GM19351 (cell line): ENCODE data around the gene ARHGDIA.

ENCODE experiments used
- ATAC-seq: cut with Tn5 transposase; IDR thresholded peaks from one replicate; pipeline ENCODE4 v1.9.1; 2021; ENCODE audit warnings: mild to moderate bottlenecking, moderate library complexity; ENCODE audit not compliant: unreplicated experiment

ARHGDIA gene

GRCh38 chr17:81865733-81866439 is 5.3 kb downstream of the ARHGDIA start:
- ATAC-seq: no peak

DNA sequence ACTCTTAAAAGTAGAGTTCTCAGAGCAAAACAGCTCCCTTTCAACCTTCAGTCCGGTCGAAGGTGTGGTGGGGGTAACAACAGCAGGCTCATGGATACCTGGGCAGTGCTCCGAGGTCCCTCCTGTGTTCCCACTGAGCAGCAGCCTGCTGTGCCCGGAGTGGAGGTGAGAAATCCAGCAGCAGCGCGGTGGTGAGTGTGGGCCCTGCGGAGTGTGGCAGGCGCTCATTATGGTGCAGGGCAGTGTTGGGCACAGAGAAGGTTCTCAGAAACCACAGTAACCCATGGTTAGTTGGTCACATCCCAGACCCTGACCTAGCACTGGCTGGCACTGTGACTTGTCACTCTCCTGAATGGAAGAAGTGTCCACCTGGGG is 5.8 kb downstream of the ARHGDIA start:
- ATAC-seq: no peak

DNA sequence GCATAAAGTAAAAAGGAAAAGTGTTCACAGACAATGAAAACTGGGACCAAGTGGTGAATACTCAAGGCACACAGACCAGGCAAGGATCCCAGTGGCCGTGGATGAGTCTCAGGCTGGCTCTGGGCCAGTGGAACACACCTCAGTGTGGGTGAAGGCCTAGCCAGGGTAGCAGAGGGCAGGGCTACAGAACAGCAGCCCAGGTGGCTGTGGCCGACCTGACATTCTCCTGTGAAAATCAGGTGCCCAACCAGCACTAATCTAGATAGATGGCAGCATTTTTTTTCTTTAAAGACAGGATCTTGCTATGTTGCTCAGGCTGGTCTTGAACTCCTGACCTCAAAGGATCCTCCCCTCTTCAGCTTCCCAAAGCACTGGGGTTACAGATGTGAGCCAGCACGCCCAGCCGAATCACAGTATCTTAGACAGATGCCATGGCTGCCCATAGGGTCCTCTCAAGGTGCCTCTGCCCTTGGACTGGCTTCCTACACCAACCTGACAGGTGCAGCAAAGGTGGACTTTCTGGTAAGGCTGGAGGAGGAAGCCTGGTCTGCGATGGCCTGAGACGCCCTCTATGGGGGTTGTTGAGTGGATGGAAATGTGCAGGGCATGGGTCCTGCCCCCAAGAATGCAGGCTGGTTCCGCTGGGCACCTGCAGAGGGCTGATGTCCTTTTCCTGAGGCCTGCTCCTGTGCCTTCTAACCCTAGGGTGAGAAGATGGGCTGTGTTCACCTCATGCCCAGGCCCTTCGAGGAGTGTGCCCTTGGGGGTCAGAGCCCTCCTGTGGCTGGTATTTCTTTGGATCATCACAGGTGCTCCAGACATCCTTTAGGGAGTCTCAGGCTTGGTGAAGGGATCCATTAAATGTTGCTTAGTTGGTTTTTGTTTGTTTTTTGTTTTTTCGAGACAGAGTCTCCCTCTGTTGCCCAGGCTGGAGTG is 7.0 kb downstream of the ARHGDIA start:
- no peak for ATAC-seq

DNA sequence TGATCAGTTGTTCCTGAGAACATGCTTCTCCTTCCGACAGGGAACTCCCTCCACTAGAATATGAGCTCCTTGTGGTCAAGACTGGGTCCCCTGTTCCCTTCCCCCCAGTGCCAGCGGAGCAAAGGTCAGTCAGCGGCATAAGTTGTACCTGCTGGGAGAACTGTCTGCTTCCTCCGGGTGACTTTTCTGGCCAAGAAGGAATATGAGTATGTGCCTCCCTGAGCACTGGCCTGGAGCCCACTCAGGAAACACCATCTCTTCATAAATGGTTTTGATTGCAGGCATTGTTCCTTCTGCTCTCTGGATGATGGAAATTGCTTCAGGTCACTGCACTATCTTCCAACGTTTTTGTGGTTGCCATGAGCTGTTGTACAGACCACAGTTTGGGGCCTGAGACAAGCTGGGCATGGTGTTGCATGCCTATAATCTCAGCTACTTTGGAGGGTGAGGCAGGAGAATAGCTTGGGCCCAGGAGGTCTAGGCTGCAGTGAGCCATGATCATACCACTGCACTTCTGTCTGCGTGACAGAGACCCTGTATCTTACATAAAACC is 7.9 kb downstream of the ARHGDIA start:
- no peak for ATAC-seq

GRCh38 chr17:81860756-81861568 is 10.2 kb downstream of the ARHGDIA start:
- ATAC-seq: peak; percentile 84

- ATAC-seq: no peak
Observed at GRCh38 chr17:81859906-81860755, 11.0 kb downstream of the ARHGDIA start, which contains the start of gene P4HB. Gene P4HB, minus strand, starts transcription at chr17:81860535. Its CDS starts 64 bp downstream, at chr17:81860471.

DNA sequence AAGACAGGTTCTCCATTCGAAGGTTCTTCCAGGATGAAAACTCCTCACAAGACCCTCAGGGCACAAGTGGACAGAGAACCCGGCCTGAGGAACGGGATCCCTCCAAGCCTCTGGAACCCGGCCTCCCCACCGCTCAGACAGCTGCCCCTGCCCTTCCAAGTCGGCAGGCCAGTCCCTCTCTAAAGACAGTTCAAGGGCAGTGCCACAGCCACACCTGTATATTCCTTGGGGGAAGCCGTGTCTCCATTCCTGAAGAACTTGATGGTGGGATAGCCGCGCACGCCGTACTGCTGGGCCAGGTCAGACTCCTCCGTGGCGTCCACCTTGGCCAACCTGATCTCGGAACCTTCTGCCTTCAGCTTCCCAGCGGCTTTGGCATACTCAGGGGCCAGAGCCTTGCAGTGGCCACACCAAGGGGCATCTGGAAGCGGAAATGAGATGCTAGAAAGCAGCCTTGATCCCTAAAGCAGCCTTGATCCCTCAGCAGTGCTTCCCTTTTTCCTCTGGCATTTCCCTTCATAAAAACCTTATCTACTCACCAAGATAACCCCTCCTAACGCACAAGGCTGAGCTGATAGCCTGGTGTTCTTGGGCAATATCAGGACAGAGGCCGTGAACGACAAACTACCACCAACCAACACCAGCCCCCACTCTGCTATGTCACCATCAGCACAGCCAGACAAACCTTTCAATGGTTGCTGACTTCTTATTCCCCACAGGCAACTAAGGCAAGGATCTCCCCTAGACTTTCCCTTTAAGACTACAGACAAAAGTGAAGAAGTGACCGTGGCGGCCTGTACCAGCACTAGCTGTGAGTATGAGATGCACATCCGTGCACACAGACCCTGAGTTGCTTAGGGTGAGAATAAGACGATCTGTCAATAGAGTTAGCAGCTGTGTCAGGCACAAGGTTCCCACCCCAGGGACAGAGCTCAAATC is 11.9 kb downstream of the ARHGDIA start:
- no peak for ATAC-seq

- no peak for ATAC-seq
Observed at GRCh38 chr17:81858170-81858966, 12.8 kb downstream of the ARHGDIA start.

- no peak for ATAC-seq
Observed at GRCh38 chr17:81854974-81855774, 16.0 kb downstream of the ARHGDIA start.

DNA sequence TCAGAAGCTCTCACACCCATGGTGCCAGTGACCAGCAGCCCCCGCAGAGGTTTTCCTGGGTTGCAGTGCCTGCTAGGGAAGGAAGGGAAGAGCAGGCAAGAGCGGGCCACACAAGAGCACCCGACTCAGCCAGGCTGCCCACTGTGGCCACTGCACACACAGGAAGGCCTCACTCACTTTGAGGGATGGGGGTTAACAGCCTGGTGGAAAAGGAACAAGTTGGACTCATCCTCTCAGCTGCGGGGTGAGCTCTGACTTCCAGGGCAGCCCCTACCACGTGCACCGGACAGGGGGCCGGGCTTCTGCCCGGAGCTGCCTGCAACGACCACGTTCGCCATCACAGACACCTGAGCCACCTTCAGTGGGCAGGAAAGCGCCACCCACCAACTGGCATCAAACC is 18.9 kb downstream of the ARHGDIA start:
- ATAC-seq: no peak

- no peak for ATAC-seq
Observed at GRCh38 chr17:81851423-81851822, 19.7 kb downstream of the ARHGDIA start.

DNA sequence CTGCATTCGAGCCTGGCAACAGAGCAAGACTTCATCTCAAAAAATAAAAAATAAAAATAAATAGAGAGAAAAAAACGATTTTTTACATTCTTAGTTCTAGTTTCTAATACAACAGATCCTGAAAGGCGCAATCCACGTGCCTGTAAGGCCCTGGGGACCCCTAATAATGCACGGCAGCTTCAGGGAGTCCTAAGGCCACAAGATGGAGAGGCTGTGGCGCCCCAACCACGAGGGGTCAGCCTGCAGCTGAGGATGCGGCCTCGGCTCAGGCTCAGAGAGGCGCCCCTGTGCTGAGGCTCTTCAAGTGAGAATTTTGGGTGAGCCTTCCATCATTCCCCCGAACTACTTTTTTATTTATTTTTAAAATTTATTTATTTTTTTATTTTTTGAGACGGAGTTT is 21.7 kb downstream of the ARHGDIA start:
- no peak for ATAC-seq

DNA sequence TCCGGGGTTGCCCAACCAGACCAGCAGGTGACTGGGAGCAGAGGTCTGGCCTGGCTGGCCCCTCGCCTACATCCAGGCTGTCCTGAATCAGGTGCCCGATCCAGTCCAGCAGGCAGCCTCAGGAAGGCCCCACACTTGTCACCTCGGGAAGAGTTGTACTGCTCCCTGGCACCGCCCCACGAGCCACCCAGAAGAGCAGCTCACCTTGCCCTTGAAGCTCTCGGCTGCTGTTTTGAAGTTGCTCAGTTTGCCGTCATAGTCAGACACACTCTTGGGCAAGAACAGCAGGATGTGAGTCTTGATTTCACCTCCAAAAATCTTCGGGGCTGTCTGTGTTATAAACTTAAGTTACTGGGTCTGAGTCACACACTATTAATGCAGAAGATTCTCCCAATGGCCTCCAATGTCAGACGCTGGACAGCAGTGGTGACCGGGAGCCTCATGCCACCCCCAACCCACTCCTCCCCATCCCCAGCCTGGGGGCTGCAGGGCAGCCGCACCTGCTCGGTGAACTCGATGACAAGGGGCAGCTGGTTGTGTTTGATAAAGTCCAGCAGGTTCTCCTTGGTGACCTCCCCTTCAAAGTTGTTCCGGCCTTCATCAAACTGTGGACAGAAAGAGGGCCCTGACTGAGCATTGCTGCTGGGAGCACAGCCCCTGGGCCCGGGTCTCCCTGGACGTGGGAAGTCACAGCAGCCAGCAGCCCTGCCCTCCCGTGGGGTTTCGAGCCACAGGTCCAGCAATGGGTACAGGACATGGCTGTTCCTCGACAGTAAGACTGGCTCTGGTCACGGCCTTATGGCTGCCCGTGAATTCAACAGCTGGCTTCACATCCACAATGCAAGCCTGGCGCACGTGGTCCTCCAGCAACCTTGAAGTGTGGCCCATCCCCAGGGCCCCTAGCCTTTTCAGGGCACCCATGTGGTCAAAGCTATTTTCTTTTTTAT is 24.1 kb downstream of the ARHGDIA start:
- no peak for ATAC-seq

GRCh38 chr17:81845881-81846742 is 25.0 kb downstream of the ARHGDIA start:
- ATAC-seq: no peak

DNA sequence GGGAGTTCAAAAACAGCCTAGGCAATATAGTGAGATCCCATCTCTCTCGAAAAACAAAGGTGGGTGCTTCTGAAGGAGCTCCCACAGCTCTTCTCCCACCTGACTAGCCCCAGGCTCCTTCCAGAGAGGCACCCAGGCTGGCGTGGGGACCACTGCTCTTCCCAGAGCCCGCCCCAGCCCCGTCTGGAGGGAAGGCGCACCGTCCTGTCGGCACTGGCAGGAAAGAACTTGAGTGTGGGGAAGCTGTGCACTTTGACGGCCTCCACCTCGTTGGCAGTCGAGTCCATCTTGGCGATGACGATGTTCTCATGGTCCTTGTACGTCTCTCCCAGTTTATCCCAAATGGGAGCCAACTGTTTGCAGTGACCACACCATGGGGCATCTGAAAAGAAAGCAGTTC is 25.8 kb downstream of the ARHGDIA start:
- ATAC-seq: no peak
